Activated T-helper 9 cell treated with anti-CD3 and anti-CD28 coated beads, Interleukin-2, amount 50 U/mL, for 16 hours (primary cell): Measurements from ENCODE around the gene SPEM1.
"Not testable (repeated sequence)": the region's sequence is repeated elsewhere in the genome, so short reads cannot be mapped to it uniquely, and the experiment has no call there.

Experiments used
- DNase-seq: peaks from one replicate; pipeline ENCODE4 v3.0.0-alpha.2; 2020; ENCODE audit warnings: low read depth

SPEM1 gene

GRCh38 chr17:7468804-7469389, 48.8 kb downstream of the SPEM1 start:
- no peak for DNase-seq

GRCh38 chr17:7469843-7470242, 49.7 kb downstream of the SPEM1 start:
- not testable (repeated sequence) for DNase-seq

GRCh38 chr17:7470457-7470973, 50.4 kb downstream of the SPEM1 start:
- not testable (repeated sequence) for DNase-seq
